HFF-Myc (cell line): ENCODE data around the gene SLC35D3.

Experiments used
- DNase-seq: peaks from one replicate; pipeline ENCODE4 v3.0.0-alpha.2; 2011; ENCODE audit warnings: low read depth; ENCODE audit errors: extremely low read depth
- H3K4me3 ChIP-seq: replicated peaks from 2 replicates; pipeline ENCODE4 v1.5.1; 2011; ENCODE audit warnings: low read depth, mild to moderate bottlenecking, control low read depth, low read length
- CTCF ChIP-seq: IDR thresholded peaks from 2 replicates; pipeline ENCODE4 v1.5.1; 2012; ENCODE audit warnings: mild to moderate bottlenecking, low read depth, low read length, control low read depth; ENCODE audit errors: missing control alignments

SLC35D3 gene

GRCh38 chr6:136922685-136923006 is 545 bp downstream of the SLC35D3 start:
- no peak for DNase-seq
- H3K4me3 ChIP-seq = peak overlapping the region; percentile 19
- TF ChIP-seq CTCF = no peak

- TF ChIP-seq CTCF = no peak
- DNase-seq = no peak
Measured at GRCh38 chr6:136923116-136923953, 1.2 kb downstream of the SLC35D3 start.

GRCh38 chr6:136923954-136924673 is 2.0 kb downstream of the SLC35D3 start:
- H3K4me3 ChIP-seq = no peak overlapping the region
- no peak for DNase-seq
- TF ChIP-seq CTCF = no peak

More at GRCh38 chr6:136923116-136923953, 1.2 kb downstream of the SLC35D3 start:
- no peak overlapping the region for H3K4me3 ChIP-seq

GRCh38 chr6:136926383-136926782 is 4.3 kb downstream of the SLC35D3 start:
- TF ChIP-seq CTCF = no peak
- no peak overlapping the region for H3K4me3 ChIP-seq
- DNase-seq = no peak

- no peak for DNase-seq
- H3K4me3 ChIP-seq = no peak overlapping the region
- peak; percentile 36 for TF ChIP-seq CTCF
Measured at GRCh38 chr6:136927292-136927691, 5.2 kb downstream of the SLC35D3 start.

- H3K4me3 ChIP-seq = no peak overlapping the region
- DNase-seq = no peak
- no peak for TF ChIP-seq CTCF
Measured at GRCh38 chr6:136930528-136930927, 8.4 kb downstream of the SLC35D3 start.
